ENCODE data around the gene SEC24B.

Gene SEC24B

DNA sequence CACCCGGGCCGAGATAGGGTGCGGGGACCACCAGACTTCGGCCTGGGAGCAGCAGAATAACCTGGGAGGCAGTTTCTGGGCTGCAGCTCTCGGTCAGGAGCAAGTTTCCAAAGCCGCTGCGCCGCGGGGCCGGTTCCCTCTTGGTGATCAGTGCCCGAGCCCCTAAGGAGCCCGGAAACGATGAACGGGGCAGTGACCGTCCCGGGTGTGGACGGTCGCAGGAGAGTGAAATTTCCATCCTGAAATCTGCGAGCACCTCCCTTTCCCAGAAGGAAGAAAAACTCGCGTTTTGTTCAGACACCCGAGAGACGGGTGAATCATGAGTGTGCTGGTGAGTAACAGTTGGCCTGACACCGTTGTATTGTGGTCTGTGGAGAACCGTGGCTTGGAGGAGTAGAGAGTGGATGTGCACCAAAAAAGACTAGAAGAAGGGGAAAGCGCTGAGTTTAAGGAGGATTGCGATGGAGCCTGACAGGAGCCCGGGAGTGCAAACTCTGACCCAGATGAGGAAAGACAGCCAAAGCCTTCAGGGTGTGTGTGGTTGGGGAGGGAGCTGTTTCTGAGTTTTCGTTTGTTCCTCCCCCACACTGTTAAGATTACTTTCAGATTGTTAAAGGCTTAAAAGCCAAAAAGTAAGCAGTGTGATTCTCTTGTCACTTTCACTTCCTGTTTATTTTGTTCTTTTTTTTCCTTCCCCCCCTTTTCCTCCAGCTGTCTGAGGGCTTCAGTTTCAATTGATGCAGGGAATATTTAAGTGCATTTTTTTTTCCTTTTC lies 127.3 kb downstream of the SEC24B start:
- ChIA-PET CTCF (no interaction called here), POLR2A (no interaction called here)
- TF ChIP-seq, protein P1, sequence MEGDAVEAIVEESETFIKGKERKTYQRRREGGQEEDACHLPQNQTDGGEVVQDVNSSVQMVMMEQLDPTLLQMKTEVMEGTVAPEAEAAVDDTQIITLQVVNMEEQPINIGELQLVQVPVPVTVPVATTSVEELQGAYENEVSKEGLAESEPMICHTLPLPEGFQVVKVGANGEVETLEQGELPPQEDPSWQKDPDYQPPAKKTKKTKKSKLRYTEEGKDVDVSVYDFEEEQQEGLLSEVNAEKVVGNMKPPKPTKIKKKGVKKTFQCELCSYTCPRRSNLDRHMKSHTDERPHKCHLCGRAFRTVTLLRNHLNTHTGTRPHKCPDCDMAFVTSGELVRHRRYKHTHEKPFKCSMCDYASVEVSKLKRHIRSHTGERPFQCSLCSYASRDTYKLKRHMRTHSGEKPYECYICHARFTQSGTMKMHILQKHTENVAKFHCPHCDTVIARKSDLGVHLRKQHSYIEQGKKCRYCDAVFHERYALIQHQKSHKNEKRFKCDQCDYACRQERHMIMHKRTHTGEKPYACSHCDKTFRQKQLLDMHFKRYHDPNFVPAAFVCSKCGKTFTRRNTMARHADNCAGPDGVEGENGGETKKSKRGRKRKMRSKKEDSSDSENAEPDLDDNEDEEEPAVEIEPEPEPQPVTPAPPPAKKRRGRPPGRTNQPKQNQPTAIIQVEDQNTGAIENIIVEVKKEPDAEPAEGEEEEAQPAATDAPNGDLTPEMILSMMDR (IDR thresholded peaks at IDR 0.05; ENCODE audit: insufficient read depth, low read length, missing control alignments): no peak
- peak; percentile 17 for DNase-seq (ENCODE audit: low read depth, low spot score)
- peak overlapping the region; percentile 73 for H3K4me3 ChIP-seq (ENCODE audit: low read depth, low read length)

DNA sequence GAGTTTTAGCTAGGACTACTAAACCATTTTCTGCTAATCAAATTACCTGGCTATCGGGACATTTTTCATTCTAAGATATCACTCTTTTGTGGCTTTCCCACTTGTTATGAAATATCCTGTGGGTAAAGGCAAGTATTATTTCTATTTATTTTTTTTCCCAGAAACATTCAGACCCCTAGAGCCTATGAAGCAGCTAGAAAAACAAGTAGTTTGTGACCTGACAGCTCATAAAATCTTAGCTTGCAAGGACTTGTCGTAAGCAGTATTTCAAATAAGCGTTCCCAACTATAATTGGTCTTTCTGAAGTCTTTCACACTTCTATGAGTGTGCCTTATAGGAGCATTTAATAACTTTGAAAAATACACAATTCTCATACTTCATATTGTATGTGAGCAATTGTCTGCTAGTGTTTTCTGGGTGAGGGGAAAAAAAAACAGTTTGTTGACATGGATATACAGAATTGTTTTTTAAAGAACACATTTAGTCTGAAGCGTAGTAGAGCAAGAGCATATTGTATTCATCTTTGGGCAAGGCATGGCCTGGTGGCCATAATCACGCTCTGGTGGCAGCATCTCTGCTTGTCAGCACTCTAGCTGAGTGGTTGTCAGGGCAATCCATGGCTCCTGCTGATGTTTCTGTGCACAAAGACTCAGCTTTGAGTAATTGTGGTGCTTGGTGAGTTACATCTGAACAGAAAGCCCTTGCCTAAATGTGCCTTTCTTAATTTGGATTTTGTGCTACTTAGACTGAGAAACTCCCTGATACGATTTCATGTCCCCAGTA lies 129.0 kb downstream of the SEC24B start:
- ChIA-PET CTCF (interaction anchor here (1.0 kb wide), 1 partner anchor 12 kb away, joined by 3 read pairs; no protein-coding TSS in a partner anchor), POLR2A (no interaction called here)
- no peak overlapping the region for H3K4me3 ChIP-seq (ENCODE audit: low read depth, low read length)
- TF ChIP-seq, protein P1 (IDR thresholded peaks at IDR 0.05; ENCODE audit: insufficient read depth, low read length, missing control alignments): no peak
- no peak for DNase-seq (ENCODE audit: low read depth, low spot score)

DNA sequence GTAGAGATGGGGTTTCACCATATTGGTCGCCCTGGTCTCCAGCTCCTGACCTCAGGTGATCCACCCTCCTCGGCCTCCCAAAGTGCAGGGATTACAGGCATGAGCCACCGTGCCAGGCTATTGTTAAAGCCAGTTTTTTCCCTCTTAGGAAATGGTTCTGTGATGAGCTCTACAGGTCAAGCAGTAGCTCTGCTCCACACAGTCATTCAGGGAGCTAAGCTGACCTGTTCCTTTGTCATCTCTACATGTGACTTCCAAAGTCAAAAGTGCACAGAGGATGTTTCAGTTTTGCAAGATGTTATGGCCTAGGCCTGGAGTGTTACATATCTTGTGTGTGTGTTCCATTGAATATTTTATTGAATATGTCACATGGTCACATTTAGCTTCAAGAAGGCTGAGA lies 137.9 kb downstream of the SEC24B start:
- TF ChIP-seq, protein P1 (IDR thresholded peaks at IDR 0.05; ENCODE audit: insufficient read depth, low read length, missing control alignments): no peak
- CTCF ChIA-PET: interaction anchor here (1.0 kb wide), 1 partner anchor 13 kb away, joined by 3 read pairs; no protein-coding TSS in a partner anchor
- POLR2A ChIA-PET: no interaction called here
- no peak for DNase-seq (ENCODE audit: low read depth, low spot score)
- H3K4me3 ChIP-seq (ENCODE audit: low read depth, low read length): no peak overlapping the region

DNA sequence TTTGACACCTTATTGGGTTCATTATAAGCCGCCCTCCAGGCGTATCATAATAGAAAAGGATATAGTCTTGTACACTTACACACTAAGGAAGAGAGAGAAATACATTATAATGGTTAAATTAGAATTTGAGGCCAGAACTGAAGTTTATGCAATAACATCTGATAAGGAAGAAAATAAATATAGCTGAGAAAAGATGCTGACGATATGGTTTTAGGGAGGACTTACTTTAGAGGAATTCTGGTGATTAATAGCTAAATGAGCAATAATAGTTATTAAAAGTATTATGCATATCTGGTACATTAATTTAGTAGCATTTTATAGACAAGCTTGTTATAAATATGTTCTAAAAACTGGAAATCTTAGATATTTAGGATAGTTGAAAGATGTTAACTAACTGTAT lies 138.5 kb downstream of the SEC24B start:
- no peak for DNase-seq (ENCODE audit: low read depth, low spot score)
- ChIA-PET POLR2A (no interaction called here), CTCF (interaction anchor here (1.0 kb wide), 1 partner anchor 13 kb away, joined by 3 read pairs; no protein-coding TSS in a partner anchor)
- H3K4me3 ChIP-seq (ENCODE audit: low read depth, low read length): no peak overlapping the region
- TF ChIP-seq, protein P1 (IDR thresholded peaks at IDR 0.05; ENCODE audit: insufficient read depth, low read length, missing control alignments): no peak

DNA sequence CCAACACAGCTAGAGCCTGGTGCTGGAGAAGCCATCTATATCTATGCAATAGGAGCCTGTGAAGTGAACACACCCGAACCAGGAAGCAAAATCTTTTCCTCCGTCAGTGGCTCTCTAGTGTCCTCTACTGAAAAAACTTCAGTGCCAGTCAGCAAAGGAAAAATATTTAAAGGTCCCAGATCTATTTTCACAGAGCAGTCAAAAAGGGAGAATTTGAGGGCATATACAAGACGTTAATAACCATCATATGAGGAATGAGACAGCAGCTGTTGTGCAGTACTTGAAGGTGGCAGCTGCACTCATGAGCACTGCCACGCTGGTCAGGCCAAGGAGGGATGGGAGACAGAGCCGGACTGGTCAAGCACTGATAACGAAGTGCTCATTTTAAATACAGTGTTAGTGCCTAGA lies 140.8 kb downstream of the SEC24B start:
- TF ChIP-seq, protein P1 (IDR thresholded peaks at IDR 0.05; ENCODE audit: insufficient read depth, low read length, missing control alignments): no peak
- CTCF ChIA-PET: interaction anchor here (1.0 to 1.6 kb wide), 3 partner anchors 11 to 149 kb away, joined by 3 to 6 read pairs (median 3); partner anchors contain the start of gene SEC24B
- H3K4me3 ChIP-seq (ENCODE audit: low read depth, low read length): no peak overlapping the region
- POLR2A ChIA-PET: no interaction called here
- no peak for DNase-seq (ENCODE audit: low read depth, low spot score)

Measured in AG04449 (cell line).